Measurements from ENCODE around the gene SPRR4. TPM values are rescaled to one million over a fixed set of nuclear protein-coding genes. Genes with fewer than 3 reads are reported as not detected.

Gene SPRR4
- total and polyA plus RNA-seq, 2 donors (not counting 1 experiment from before 2014, with no cell fraction given) = not detected

GRCh38 chr1:152968248-152968647 lies 2.2 kb upstream of the SPRR4 start:
- TF ChIP-seq EZH2 (IDR thresholded peaks at IDR 0.05; ENCODE audit: borderline replicate concordance, insufficient read depth, low read depth, low read length, poor library complexity, severe bottlenecking) = no peak
- TF ChIP-seq, protein P1, sequence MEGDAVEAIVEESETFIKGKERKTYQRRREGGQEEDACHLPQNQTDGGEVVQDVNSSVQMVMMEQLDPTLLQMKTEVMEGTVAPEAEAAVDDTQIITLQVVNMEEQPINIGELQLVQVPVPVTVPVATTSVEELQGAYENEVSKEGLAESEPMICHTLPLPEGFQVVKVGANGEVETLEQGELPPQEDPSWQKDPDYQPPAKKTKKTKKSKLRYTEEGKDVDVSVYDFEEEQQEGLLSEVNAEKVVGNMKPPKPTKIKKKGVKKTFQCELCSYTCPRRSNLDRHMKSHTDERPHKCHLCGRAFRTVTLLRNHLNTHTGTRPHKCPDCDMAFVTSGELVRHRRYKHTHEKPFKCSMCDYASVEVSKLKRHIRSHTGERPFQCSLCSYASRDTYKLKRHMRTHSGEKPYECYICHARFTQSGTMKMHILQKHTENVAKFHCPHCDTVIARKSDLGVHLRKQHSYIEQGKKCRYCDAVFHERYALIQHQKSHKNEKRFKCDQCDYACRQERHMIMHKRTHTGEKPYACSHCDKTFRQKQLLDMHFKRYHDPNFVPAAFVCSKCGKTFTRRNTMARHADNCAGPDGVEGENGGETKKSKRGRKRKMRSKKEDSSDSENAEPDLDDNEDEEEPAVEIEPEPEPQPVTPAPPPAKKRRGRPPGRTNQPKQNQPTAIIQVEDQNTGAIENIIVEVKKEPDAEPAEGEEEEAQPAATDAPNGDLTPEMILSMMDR (IDR thresholded peaks at IDR 0.05) = no peak

GRCh38 chr1:152969036-152969435 lies 1.4 kb upstream of the SPRR4 start:
- H3K9me3 Mint-ChIP-seq (ENCODE audit: insufficient read depth) = no peaks in the 10 kb centered on the region
- CTCF ChIA-PET = no interaction called here
- intact Hi-C loops (cut with micrococcal nuclease) = no loop called here

More at GRCh38 chr1:152968248-152968647, 2.2 kb upstream of the SPRR4 start:
- H3K27ac ChIP-seq (ENCODE audit: low read length in 2 of 2) = no peak overlapping the region
- Mint-ChIP-seq H3K27me3 (peaks cover 36% of the 10 kb centered on the region), H3K4me1 (no peaks in the 10 kb centered on the region), H3K27ac (no peak overlapping the region), H3K9me3 (ENCODE audit: insufficient read depth) (no peaks in the 10 kb centered on the region), H3K4me3 (no peak overlapping the region)
- ChIA-PET POLR2A (no interaction called here), CTCF (no interaction called here)
- H3K9ac ChIP-seq (ENCODE audit: low read length) = no peak overlapping the region
- no peaks in the 10 kb centered on the region for H3K4me1 ChIP-seq (ENCODE audit: control insufficient read depth in 2 of 2, insufficient read depth in 2 of 2, low read length in 2 of 2)
- H3K79me2 ChIP-seq (ENCODE audit: control insufficient read depth, insufficient read depth, low read length) = no peaks in the 10 kb centered on the region
- 79% methylated on average over 2 of the region's 2 CpGs for WGBS (ENCODE audit: insufficient coverage)
- H3K27me3 ChIP-seq (replicated peaks in 1 of 4; ENCODE audit: control extremely low read depth in 1 of 4, control insufficient read depth in 3 of 4, insufficient read depth in 4 of 4, low read length in 3 of 4) = peaks cover 0 to 5% (median 2%) of the 10 kb centered on the region in 4 experiments
- no peak overlapping the region for H2AFZ ChIP-seq (ENCODE audit: insufficient read depth, low read depth, low read length, poor library complexity, severe bottlenecking)
- H3K4me3 ChIP-seq (ENCODE audit: control extremely low read depth in 1 of 5, extremely low read depth in 1 of 5, insufficient read depth in 1 of 5, low read depth in 2 of 5, low read length in 4 of 5) = no peak overlapping the region
- H3K36me3 ChIP-seq (replicated peaks in 1 of 2; ENCODE audit: control extremely low read depth in 1 of 2, control insufficient read depth in 1 of 2, extremely low read depth in 1 of 2, insufficient read depth in 2 of 2, low read length in 1 of 2) = no peaks in the 10 kb centered on the region
- no peak for ATAC-seq (ENCODE audit: low read depth)
- H4K20me1 ChIP-seq (ENCODE audit: control insufficient read depth, insufficient read depth, low read length, poor library complexity, severe bottlenecking) = no peaks in the 10 kb centered on the region
- intact Hi-C loops (cut with micrococcal nuclease) = no loop called here
- DNase-seq = no peak
- H3K4me2 ChIP-seq (replicated peaks; ENCODE audit: low read depth, low read length, poor library complexity, severe bottlenecking) = no peak overlapping the region
- no peaks in the 10 kb centered on the region for H3K9me3 ChIP-seq (ENCODE audit: control extremely low read depth in 1 of 3, control insufficient read depth in 2 of 3, insufficient read depth in 1 of 3, low read length in 2 of 3)

More at GRCh38 chr1:152969036-152969435, 1.4 kb upstream of the SPRR4 start:
- H3K4me1 ChIP-seq (ENCODE audit: control insufficient read depth in 2 of 2, insufficient read depth in 2 of 2, low read length in 2 of 2) = no peaks in the 10 kb centered on the region
- H3K27me3 Mint-ChIP-seq = peaks cover 36% of the 10 kb centered on the region
- TF ChIP-seq EZH2 (IDR thresholded peaks at IDR 0.05; ENCODE audit: borderline replicate concordance, insufficient read depth, low read depth, low read length, poor library complexity, severe bottlenecking) = no peak
- TF ChIP-seq, protein P1 (IDR thresholded peaks at IDR 0.05) = no peak
- no peak overlapping the region for H3K4me3 ChIP-seq (ENCODE audit: control extremely low read depth in 1 of 5, extremely low read depth in 1 of 5, insufficient read depth in 1 of 5, low read depth in 2 of 5, low read length in 4 of 5)
- no peak overlapping the region for H3K9ac ChIP-seq (ENCODE audit: low read length)
- H3K79me2 ChIP-seq (ENCODE audit: control insufficient read depth, insufficient read depth, low read length) = no peaks in the 10 kb centered on the region
- no peaks in the 10 kb centered on the region for H4K20me1 ChIP-seq (ENCODE audit: control insufficient read depth, insufficient read depth, low read length, poor library complexity, severe bottlenecking)
- no peaks in the 10 kb centered on the region for H3K9me3 ChIP-seq (ENCODE audit: control extremely low read depth in 1 of 3, control insufficient read depth in 2 of 3, insufficient read depth in 1 of 3, low read length in 2 of 3)
- H3K36me3 ChIP-seq (replicated peaks in 1 of 2; ENCODE audit: control extremely low read depth in 1 of 2, control insufficient read depth in 1 of 2, extremely low read depth in 1 of 2, insufficient read depth in 2 of 2, low read length in 1 of 2) = no peaks in the 10 kb centered on the region
- H3K4me1 Mint-ChIP-seq = no peaks in the 10 kb centered on the region
- POLR2A ChIA-PET = no interaction called here
- DNase-seq = no peak
- no peak overlapping the region for H3K4me2 ChIP-seq (replicated peaks; ENCODE audit: low read depth, low read length, poor library complexity, severe bottlenecking)
- 73% methylated on average over 2 of the region's 2 CpGs for WGBS (ENCODE audit: insufficient coverage)
- H3K27ac ChIP-seq (ENCODE audit: low read length in 2 of 2) = no peak overlapping the region
- H3K27me3 ChIP-seq (replicated peaks in 1 of 4; ENCODE audit: control extremely low read depth in 1 of 4, control insufficient read depth in 3 of 4, insufficient read depth in 4 of 4, low read length in 3 of 4) = peaks cover 0 to 8% (median 2%) of the 10 kb centered on the region in 4 experiments
- H2AFZ ChIP-seq (ENCODE audit: insufficient read depth, low read depth, low read length, poor library complexity, severe bottlenecking) = no peak overlapping the region
- no peak overlapping the region for H3K27ac Mint-ChIP-seq
- H3K4me3 Mint-ChIP-seq = no peak overlapping the region
- ATAC-seq (ENCODE audit: low read depth) = no peak

All from B cell (primary cell).